SHP77 (cell line): ENCODE data around the gene SNX20.

ENCODE experiments used
- DNase-seq, 2 experiments: peaks; one replicate each; lab custom pipeline; 2025; lab: John Stamatoyannopoulos, UW

SNX20 gene

DNA sequence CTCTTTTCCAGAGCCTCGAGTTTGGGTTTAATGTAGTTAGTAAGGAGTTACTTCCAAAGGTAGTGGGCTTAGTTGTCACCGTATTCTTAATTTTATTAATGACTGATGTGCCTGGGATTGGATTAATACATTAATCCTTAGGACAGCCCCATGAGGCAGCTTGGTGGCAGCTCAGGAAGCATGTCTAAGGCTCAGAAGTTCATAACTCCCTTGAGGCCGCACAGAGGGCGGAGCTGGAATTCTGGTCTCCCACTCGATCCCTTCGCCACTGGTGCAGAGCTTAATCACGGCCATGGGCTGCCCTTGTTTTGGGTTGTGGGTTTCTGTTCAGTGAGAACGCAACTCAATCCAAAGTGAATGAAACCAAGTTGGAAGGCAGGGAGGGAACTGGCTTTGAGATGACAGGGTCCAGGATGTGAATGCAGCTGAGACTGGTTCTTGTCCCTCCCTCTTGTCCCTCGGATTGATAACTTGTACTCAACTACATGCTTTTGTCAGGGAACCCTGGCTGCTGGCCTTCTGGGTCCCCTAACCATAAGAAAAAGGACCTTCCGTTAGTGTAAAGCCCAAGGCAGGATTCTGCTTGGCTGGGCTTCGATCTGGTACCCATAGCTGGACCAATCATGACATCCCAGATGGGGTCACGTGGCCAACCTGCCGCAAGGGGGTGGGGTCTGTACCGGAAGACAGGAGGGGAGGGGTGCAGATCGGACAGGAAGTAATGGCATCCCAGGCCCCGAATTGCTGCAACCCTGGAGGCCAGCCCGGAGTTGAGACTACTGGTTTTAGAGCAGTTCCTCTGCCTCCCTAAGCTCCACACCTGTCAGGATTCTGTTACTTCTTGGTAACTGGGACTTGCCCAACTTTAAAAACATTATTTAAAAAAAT lies 45.4 kb downstream of the SNX20 start:
- no peak for DNase-seq

DNA sequence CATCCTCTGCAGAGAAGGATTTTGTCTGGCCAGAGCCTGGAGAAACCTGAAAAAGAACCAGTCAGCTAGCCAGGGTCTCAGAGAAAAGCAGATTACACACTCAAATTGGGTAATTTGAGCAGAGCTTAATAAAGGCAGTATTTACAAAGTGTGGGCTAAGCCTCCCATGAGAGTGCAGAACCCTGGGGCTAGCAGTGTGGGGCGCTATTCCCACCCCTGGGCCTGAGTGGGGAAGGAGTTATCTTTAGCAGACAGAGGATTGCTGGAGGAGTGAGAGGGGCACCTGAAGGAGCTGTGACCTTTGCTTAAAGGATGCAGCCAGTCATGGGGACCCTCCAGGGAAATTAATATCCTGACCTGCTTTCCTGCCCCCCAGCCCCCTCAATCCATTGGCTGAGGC lies 46.2 kb downstream of the SNX20 start:
- DNase-seq: no peak

- DNase-seq: no peak
Measured at GRCh38 chr16:50634090-50634489, 47.0 kb downstream of the SNX20 start.

DNA sequence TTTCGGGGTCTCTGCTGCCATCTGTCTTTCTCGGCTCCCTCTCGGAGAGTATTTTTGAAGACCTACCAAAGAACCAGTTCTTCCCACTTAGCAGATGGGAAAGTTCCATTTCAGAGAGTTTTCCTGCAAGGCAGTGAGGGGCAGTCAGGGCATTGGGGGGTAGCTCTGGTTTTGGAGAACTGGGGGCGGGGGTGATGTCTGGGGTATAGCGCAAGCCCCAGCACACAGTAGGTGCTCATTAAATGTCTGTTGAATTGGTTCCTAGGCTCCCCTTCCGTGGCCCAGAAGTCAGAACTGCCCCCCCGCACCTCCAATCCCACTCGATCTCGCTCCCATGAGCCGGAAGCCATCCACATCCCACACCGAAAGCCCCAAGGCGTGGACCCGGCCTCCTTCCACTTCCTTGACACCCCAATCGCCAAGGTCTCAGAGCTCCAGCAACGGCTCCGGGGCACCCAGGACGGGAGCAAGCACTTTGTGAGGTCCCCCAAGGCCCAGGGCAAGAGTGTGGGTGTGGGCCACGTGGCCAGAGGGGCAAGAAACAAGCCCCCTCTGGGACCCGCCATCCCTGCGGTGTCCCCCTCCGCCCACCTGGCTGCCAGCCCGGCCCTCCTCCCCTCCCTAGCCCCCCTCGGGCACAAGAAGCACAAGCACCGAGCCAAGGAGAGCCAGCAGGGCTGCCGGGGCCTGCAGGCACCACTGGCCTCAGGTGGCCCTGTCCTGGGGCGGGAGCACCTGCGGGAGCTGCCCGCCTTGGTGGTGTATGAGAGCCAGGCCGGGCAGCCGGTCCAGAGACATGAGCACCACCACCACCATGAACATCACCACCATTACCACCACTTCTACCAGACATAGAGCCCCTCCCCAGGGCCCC lies 47.9 kb downstream of the SNX20 start:
- no peak for DNase-seq

GRCh38 chr16:50631985-50632576 lies 49.0 kb downstream of the SNX20 start:
- DNase-seq: no peak

- no peak for DNase-seq
Measured at GRCh38 chr16:50631249-50631984, 49.7 kb downstream of the SNX20 start.

- DNase-seq: no peak
Measured at GRCh38 chr16:50630394-50631020, 50.6 kb downstream of the SNX20 start.

DNA sequence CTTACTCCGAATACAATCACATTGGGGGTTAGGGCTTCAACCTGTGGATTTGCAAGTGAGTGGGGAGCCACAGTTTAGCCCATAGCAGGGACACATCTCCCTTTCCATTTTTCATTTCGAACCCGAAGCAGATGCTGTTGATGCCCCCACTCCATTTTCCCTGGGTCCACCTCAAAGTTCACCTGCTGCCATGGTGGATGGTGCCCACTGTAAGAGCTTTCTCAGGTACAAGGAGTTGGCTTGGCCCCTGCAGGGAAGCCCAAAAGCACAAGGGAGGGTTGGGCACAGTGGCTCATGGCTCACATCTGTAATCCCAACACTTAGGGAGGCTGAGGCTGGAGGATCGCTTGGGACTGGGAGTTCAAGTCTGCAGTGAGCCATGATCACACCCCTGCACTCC lies 51.8 kb downstream of the SNX20 start:
- DNase-seq: no peak

- no peak for DNase-seq
Measured at GRCh38 chr16:50628156-50628802, 52.8 kb downstream of the SNX20 start.

DNA sequence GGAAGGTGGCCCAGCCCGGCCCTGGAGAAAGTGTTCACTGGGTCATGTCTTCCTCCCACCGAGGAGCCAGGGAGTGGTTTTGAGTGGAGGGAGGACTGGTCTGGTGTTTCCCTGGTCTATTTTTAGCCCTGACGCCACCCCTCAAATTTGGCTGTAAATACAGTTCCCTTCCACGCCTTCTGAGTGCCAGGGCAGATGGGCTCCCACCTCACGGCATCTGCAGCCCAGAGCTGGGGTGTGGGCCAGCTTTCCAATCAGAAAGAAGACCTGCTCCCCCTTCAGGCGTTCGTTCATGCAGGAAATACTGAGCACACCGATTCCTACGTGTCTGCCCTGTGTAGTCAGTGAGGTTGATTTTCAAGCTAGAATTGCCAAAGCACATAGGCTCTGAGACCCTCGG lies 53.7 kb downstream of the SNX20 start:
- peak in 1 of 2 experiments; percentile 5 for DNase-seq

DNA sequence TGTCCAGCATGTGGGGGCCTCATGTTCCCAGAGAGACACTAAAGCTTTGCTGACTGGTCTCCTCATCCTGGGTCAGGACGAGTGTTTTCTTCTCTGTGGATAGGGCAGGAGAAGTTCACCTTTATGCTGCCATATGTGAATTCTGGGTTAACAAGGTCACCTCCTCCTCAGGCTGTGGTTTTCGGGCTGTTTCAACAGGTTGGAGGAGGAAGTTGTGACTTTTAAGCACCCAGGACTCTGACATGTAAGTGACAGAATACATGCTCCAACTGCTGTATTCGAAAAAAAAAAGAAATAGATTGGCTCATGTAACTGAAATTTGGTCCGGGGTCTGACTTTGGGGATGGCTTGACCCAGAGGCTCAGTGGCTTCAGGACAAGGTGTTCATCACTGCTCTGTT lies 54.2 kb downstream of the SNX20 start:
- DNase-seq: no peak

- no peak for DNase-seq
Measured at GRCh38 chr16:50625374-50625773, 55.7 kb downstream of the SNX20 start.

DNA sequence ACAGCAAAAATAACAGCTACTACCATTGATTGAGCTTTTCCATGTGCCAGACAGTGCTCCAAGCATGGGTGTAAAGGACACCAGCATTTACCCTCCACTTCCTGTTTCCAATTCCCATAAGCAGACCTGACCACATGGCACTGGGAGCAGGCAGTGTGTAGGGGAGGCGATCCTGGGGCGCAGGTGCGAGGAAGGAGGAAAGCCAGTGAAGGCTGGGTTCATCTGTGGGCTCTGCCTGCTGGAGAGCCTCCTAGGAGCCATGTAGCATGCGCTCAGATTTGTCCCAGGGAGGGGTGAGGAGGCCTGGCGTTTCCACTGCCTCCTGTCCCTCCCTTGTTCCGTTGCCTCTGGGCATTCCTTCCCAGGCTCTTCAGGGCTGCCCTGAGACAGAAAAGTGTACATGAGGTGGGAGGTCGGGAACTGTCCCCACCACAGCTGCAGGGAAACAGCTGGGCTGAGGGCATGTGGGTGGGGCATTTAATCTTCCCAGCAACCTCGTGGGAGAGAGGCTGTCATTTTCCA lies 56.6 kb downstream of the SNX20 start:
- DNase-seq: no peak

GRCh38 chr16:50622643-50623369 lies 58.3 kb downstream of the SNX20 start:
- DNase-seq: no peak

- DNase-seq: no peak
Measured at GRCh38 chr16:50622029-50622428, 59.1 kb downstream of the SNX20 start.
